HG02884 (cell line): ENCODE data around the gene CAST.
A peak's percentile ranks its signal among the peaks of the same experiment; 100 is the strongest.

Experiments
- ATAC-seq: cut with Tn5 transposase; IDR thresholded peaks from one replicate; pipeline ENCODE4 v1.9.1; 2021; ENCODE audit warnings: mild to moderate bottlenecking, moderate library complexity; ENCODE audit not compliant: unreplicated experiment

Gene CAST

DNA sequence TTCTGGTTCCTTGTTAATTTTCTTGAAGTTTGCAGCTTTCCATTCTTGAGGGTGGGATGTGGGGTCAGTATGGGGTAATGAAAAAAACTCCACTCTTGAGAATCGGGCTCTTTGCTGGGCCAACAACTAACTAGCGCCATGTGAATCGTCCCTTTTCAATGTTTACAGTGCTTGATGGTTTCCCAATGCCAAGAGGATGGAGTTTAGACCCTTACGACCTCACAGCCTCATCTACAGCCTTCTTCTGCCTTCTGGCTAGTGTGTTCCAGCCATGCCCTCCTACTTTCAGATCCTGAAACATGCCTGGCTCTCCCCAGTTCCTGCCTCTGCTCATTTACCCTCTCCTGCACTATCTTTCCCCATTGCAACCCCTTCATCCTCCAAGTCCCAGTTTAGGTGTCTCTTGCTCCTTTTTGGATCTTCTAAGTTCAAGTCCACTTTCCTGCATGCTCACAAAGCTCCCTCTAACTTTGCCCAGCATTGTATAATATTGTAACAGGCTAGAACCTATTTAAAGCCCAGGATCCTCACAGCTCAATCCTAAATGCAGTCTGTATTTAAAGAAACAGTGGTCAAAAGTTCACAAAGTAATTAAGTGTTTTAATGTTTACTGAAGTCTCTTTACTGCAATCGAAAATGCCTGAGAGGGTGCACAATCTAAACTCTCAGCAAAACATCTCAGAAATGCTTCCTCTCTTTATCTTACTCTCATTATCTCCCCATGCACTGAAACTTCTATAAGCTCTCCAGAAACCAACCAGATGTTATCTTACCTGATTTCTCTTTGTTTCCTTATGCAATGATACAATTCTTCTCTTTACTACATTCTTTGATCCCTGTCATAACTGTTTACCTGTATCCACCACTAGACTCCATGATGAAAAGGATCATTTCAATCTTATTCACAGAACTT, 20.6 kb upstream of the CAST start:
- no peak for ATAC-seq

- ATAC-seq = no peak
These were observed 19.9 kb upstream of the CAST start for GRCh38 chr5:96642281-96642640.

- no peak for ATAC-seq
These were observed 17.1 kb upstream of the CAST start for GRCh38 chr5:96645091-96645490.

DNA sequence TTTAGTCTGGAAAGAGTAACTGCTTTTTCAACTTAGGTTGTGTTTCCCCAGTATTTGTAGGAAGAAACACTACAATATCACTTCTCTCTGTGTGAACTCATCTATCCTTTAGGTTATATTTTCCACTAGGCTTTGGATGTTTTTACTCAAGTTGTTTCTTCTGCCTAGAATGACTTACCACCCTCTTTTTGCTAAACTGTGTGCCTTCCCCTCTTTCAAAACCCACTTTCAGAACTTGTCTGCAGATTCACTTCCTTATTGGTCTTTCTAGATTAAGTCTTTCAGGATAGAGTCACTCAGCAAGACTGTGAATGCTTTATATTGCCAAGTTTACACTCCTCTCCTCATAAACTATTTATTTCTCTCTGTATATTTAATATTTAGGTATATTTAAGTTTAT, 14.2 kb upstream of the CAST start:
- ATAC-seq = peak; percentile 65

- no peak for ATAC-seq
These were observed 13.6 kb upstream of the CAST start for GRCh38 chr5:96648593-96648992.

DNA sequence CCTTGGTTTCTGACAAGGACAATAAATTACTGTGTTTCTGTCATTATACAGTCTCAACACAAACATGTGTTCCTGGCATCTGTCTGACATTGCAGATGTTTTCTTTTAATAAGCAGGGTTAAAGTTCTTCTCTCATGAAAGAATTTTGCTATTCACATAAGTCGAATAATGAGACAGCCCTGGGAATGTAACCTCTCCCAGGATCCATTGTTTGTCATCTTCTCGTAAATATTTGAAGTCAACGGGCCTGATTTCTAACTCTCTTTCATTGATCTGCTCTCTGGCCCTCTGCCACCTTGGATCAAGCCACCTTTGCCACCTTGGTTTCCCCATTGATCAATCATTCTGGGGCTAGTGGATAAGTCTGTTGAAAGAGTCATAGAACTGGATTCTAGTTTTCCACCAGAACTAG, 12.9 kb upstream of the CAST start:
- ATAC-seq = no peak

DNA sequence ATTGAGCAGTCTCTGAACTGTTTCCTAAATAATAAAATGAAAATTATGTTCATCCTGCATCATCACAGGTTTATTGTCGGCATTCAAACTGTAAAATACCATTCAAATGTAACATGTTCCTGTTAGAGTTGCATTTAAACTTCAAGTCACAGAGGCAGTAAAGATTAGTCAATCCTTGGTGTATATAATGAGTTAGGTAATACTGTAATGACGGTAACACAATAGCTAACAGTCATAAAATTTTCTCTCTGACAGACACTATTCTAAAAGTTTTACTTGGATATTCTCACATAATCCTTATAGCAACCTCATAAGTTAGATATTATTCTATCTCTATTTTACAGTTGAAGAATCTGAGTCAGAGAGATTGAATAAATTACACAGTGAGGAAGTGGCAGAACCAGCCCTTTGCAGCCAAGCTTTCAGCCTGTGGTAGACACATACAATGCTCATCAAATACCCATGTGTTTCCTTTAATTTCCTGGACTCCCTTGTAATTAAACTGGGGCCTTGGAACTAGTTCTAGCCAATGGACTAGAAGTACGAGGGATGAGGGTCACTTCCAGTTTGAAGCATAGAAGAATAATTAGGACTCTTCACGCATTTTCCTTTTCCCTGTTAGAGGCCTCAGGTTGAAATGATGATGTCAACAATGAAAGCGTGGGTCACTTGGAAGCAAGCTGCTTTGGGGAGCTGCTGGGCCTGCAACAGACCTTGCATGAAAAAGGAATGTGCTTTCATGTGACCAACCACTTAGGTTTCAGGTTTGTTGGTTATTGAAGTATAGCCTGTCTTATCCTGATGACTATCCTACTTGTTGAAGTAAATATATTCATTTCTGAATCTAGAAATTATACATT, 12.3 kb upstream of the CAST start:
- no peak for ATAC-seq

GRCh38 chr5:96651047-96651446, 11.1 kb upstream of the CAST start:
- peak; percentile 57 for ATAC-seq

DNA sequence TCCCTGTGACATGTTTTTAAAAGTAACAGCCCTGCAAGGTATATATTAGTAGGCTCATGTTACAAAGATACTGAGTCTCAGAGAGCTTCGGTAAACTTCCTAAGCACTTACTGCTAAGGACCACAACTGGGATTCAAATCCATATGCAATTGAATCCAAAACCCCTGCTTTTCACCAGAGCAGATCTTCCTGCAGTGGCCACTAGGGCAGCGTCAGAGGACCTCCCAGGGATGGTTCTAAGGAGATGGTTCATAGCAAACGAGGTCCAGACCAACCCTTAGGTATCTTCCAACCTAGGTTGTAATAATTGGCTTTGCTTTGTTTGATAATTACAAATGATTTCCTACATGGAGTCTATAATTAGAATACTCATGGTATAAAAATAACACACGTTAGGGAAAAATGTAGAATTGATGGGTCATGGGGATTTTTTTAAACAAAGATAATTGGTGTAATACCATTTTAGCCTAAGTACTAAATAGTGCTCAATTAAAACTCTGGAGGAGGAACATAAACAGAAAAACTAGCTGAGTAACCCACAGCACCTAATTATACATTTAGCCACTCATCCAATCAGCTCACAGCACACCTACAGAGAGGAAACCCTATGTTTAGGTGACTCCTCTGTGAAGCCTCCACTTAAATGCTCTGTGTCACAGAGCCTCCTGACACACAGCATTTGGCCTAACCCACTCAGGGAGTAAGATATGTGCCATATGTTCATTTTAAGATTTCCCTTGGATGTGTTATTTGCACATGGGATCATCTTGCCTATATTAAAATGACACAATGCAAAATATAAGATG, 10.0 kb upstream of the CAST start:
- no peak for ATAC-seq

DNA sequence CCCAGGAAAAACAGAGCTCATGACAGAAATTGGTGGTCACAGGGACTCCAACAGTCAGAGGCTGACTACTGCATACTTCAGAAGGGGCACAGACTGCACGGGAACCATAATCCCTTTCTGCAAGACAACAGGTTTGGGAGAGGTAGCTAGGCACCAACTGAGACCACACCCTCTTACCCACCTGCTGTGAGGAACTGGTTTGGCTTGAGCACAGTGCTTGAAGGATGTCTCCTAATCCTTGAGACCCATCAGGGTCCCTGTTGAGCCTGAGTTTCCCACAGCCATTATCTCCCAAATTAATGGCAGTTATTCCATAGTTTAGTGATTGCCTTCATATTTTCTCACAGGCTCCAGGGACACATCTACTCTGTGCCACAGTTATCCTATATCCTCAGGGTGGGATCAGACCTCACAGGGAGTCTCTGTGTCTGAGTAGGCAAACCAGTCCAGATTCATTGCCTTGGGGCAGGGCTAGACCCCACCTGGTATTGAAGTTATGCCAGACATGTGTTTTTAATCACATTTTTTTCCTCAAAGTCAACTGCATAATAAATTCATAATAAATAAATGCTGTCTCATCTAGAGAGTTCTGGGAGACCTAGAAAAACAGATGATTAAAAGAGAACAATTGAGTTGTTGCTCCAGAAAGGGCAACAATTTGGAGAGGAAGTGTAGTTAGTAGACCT, 9.3 kb upstream of the CAST start:
- no peak for ATAC-seq

DNA sequence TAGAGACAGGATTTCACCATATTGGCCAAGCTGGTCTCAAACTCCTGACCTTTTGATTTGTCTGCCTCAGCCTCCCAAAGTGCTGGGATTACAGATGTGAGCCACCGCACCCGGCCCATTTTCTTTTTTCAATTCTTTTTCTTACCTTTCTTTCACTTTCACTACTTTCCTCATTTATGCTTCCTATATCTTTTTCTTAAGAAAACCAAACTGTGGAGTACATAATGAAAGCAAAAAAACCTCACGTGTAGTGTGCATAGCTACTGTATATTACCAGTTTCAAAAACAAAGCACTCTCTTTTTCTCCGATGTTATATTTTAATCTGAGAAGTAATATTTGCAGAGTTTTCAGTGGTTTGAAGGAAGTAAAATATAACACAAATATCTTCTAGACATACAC, 8.0 kb upstream of the CAST start:
- ATAC-seq = no peak

GRCh38 chr5:96655085-96655484, 7.1 kb upstream of the CAST start:
- ATAC-seq = no peak

- ATAC-seq = no peak
These were observed 6.7 kb upstream of the CAST start for GRCh38 chr5:96655506-96655905.

GRCh38 chr5:96657068-96657467, 5.1 kb upstream of the CAST start:
- ATAC-seq = peak; percentile 72

DNA sequence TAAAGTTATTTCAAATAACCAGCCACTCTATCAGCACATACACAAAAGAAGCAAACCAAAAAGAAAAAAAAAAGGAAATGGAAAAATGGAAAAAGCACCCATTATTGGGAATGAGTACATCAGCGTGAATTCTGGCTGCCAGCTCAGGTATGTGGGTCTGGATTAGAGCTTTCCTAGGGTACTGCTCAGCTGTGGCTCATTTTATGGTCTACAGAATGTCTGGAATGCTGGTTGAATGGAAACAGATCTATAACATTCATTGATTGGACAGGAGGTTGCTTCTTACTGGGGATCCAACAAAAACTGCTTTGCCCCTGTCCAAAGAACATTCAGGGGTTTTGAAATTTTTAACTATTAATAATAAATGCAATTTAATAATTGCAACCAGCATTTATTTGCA, 3.9 kb upstream of the CAST start:
- ATAC-seq = no peak

GRCh38 chr5:96659170-96659569, 3.0 kb upstream of the CAST start:
- no peak for ATAC-seq

DNA sequence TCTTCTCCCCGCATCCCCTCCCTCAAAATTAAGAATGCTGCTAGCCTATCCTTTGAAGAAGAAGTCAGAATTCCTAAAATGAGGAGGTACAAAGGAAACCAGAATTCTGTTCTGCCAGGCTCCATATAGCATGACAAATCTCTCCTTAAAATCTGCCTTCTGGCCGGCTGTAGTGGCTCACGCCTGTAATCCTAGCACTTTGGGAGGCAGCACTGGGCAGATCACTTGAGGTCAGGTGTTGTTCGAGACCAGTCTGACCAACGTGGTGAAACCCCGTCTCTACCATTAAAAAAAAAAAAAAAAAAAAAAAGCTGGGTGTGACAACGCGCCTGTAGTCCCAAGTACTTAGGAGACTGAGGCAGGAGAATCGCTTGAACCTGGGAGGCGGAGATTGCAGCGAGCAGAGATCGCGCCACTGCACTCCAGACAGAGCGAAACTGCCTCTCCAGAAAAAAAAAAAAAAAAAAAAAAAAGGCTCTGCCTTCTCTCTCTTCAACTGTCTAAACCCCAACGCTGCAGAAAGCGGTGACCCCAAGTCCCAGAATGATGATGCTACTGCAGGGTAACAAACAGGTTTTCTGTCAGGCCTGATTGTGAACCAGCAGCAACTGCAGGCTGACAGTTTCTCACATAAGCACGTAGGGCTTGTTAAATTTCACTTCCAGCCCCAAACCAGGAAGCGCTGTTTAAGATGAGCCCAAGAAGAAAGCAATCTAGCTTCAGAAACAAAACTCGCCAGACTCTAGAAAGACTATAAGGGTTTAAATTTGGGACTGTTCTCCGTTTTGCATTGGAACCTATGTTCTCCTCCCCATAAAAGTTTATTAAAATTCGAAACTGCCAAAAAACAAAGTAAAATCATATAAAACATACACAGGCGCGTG, 963 bp upstream of the CAST start:
- peak; percentile 29 for ATAC-seq

- ATAC-seq = peak; percentile 62
These were observed 746 bp downstream of the CAST start for GRCh38 chr5:96662725-96663518.

- no peak for ATAC-seq
These were observed 1.4 kb downstream of the CAST start for GRCh38 chr5:96663608-96664007.
